Inflammatory macrophage treated with lipopolysaccharide for 4 hours (primary cell): ENCODE measurements around the gene DYNC1LI1.

Source experiments
- DNase-seq: peaks from one replicate; pipeline ENCODE4 v3.0.0-alpha.2; 2020

DYNC1LI1 gene

GRCh38 chr3:32487781-32488473 is 82.7 kb downstream of the DYNC1LI1 start:
- no peak for DNase-seq

GRCh38 chr3:32484436-32484835 is 86.2 kb downstream of the DYNC1LI1 start:
- DNase-seq, result peak; percentile 95

- no peak for DNase-seq
Measured at GRCh38 chr3:32483772-32484171, 86.9 kb downstream of the DYNC1LI1 start.

- no peak for DNase-seq
Measured at GRCh38 chr3:32482693-32483092, 88.0 kb downstream of the DYNC1LI1 start.

- DNase-seq, result peak; percentile 32
Measured at GRCh38 chr3:32481791-32482631, 88.6 kb downstream of the DYNC1LI1 start.

GRCh38 chr3:32480604-32481003 is 90.1 kb downstream of the DYNC1LI1 start:
- no peak for DNase-seq
